Fibroblast of lung (primary cell): ENCODE measurements around the gene LCP1. TPM values are rescaled to one million over a fixed set of nuclear protein-coding genes. Genes with fewer than 3 reads are reported as not detected.

Experiments used
- DNase-seq, 2 donors: peaks; one replicate each; pipeline versions ENCODE4 v3.0.0 to v3.0.0-alpha.2; 2010; ENCODE audit warnings: low read depth in 2 of 2
- H2AFZ ChIP-seq: 2 replicates; pipeline ENCODE4 v1.5.1; 2012; ENCODE audit warnings: low read length, control low read depth, inconsistent platforms
- H3K27ac ChIP-seq: 2 replicates; pipeline ENCODE4 v1.5.1; 2011; ENCODE audit warnings: low read length, control low read depth; ENCODE audit not compliant: insufficient read depth
- H3K27me3 ChIP-seq: 2 replicates; pipeline ENCODE4 v1.5.1; 2011; ENCODE audit warnings: mild to moderate bottlenecking, low read length; ENCODE audit not compliant: control insufficient read depth, insufficient read depth
- H3K36me3 ChIP-seq: 2 replicates; pipeline ENCODE4 v1.5.1; 2011; ENCODE audit warnings: low read length; ENCODE audit not compliant: control insufficient read depth, insufficient read depth
- H3K4me1 ChIP-seq: 2 replicates; pipeline ENCODE4 v1.5.1; 2011; ENCODE audit warnings: low read length; ENCODE audit not compliant: control insufficient read depth, insufficient read depth; ENCODE audit errors: extremely low read depth
- H3K4me2 ChIP-seq: 2 replicates; pipeline ENCODE4 v1.5.1; 2011; ENCODE audit warnings: low read length, control low read depth; ENCODE audit not compliant: insufficient read depth; ENCODE audit errors: extremely low read depth
- H3K4me3 ChIP-seq, 4 experiments: fragments of 200-600 bp in 1 of 4; sonication (generic) in 1 of 4; replicated peaks in 1 of 4; 2 replicates each; pipeline ENCODE4 v1.5.1; 2011 to 2016; ENCODE audit warnings: low read length in 4 of 4, low read depth in 3 of 4, mild to moderate bottlenecking in 3 of 4, control low read depth in 2 of 4, inconsistent platforms in 1 of 4, mixed read lengths in 1 of 4; ENCODE audit not compliant: insufficient read depth in 1 of 4; ENCODE audit errors: control extremely low read depth in 1 of 4
- H3K79me2 ChIP-seq: 2 replicates; pipeline ENCODE4 v1.5.1; 2012; ENCODE audit warnings: mild to moderate bottlenecking, low read length, inconsistent platforms; ENCODE audit not compliant: control insufficient read depth, insufficient read depth
- H3K9ac ChIP-seq: 2 replicates; pipeline ENCODE4 v1.5.1; 2011; ENCODE audit warnings: mild to moderate bottlenecking, low read length, control low read depth; ENCODE audit not compliant: insufficient read depth
- H3K9me3 ChIP-seq: 2 replicates; pipeline ENCODE4 v1.5.1; 2012; ENCODE audit warnings: low read depth, low read length; ENCODE audit not compliant: control insufficient read depth, insufficient read depth
- H4K20me1 ChIP-seq: 2 replicates; pipeline ENCODE4 v1.5.1; 2011; ENCODE audit warnings: low read length; ENCODE audit not compliant: control insufficient read depth, insufficient read depth; ENCODE audit errors: extremely low read depth
- CTCF ChIP-seq, 2 donors: IDR thresholded peaks in 1 of 2; conservative IDR thresholded peaks in 1 of 2; 1 replicate in 1 of 2; 2 replicates in 1 of 2; pipeline ENCODE4 v1.5.1; 2011 to 2012; ENCODE audit warnings: low read length in 2 of 2, control low read depth in 1 of 2, inconsistent platforms in 1 of 2, low read depth in 1 of 2, mild to moderate bottlenecking in 1 of 2
- EZH2 ChIP-seq: IDR thresholded peaks from 2 replicates; pipeline ENCODE4 v1.5.1; 2012; ENCODE audit warnings: low read length, control low read depth, mild to moderate bottlenecking; ENCODE audit errors: missing control alignments
- polyA plus RNA-seq, 2 donors: library from polyadenylated mRNA; depleted of rRNA in 1 of 2; stranded (reverse) in 1 of 2; unstranded in 1 of 2; fragments of >200 nt; gene quantifications; 2 replicates each; pipeline ENCODE4 v1.2.1, GENCODE V29; 2011 to 2012; ENCODE audit warnings: missing spikeins in 1 of 2
- total RNA-seq: library from RNA; depleted of rRNA; stranded (reverse); fragments of >200 nt; gene quantifications from 2 replicates; pipeline ENCODE4 v1.2.1, GENCODE V29; 2014

The LCP1 gene
- total and polyA plus RNA-seq, 2 donors (not counting 1 experiment from before 2014, with no cell fraction given), result under 0.01 to 0.06 TPM

- no peaks in the 10 kb centered on the region for H4K20me1 ChIP-seq
- H3K4me2 ChIP-seq, result no peak overlapping the region
- no peak overlapping the region for H3K9ac ChIP-seq
- TF ChIP-seq CTCF (conservative IDR thresholded peaks at IDR 0.05 in 1 of 2, IDR thresholded peaks at IDR 0.05 in 1 of 2; ENCODE audit: low read depth in 1 of 2, low read length in 2 of 2) (no peak), EZH2 (no peak)
- H3K9me3 ChIP-seq, result no peaks in the 10 kb centered on the region
- no peaks in the 10 kb centered on the region for H3K4me1 ChIP-seq
- no peaks in the 10 kb centered on the region for H3K27me3 ChIP-seq
- no peaks in the 10 kb centered on the region for H3K36me3 ChIP-seq
- H2AFZ ChIP-seq, result no peak overlapping the region
- H3K79me2 ChIP-seq, result no peaks in the 10 kb centered on the region
- no peak overlapping the region for H3K4me3 ChIP-seq
- DNase-seq, result no peak
- no peak overlapping the region for H3K27ac ChIP-seq
Observed at GRCh38 chr13:46179491-46179908, 2.5 kb downstream of the LCP1 start.

GRCh38 chr13:46178821-46179220, 3.2 kb downstream of the LCP1 start:
- Histone ChIP-seq H3K9me3 (no peaks in the 10 kb centered on the region), H3K27me3 (no peaks in the 10 kb centered on the region), H3K9ac (no peak overlapping the region), H3K36me3 (no peaks in the 10 kb centered on the region), H3K27ac (no peak overlapping the region), H3K4me1 (no peaks in the 10 kb centered on the region), H3K4me2 (no peak overlapping the region), H2AFZ (no peak overlapping the region), H4K20me1 (no peaks in the 10 kb centered on the region), H3K79me2 (no peaks in the 10 kb centered on the region), H3K4me3 (no peak overlapping the region)
- DNase-seq, result no peak
- TF ChIP-seq CTCF (conservative IDR thresholded peaks at IDR 0.05 in 1 of 2, IDR thresholded peaks at IDR 0.05 in 1 of 2; ENCODE audit: low read depth in 1 of 2, low read length in 2 of 2) (no peak), EZH2 (no peak)

- Histone ChIP-seq H2AFZ (no peak overlapping the region), H3K9me3 (no peaks in the 10 kb centered on the region), H4K20me1 (no peaks in the 10 kb centered on the region), H3K27ac (no peak overlapping the region), H3K4me2 (no peak overlapping the region), H3K36me3 (no peaks in the 10 kb centered on the region), H3K4me1 (no peaks in the 10 kb centered on the region), H3K79me2 (no peaks in the 10 kb centered on the region), H3K9ac (no peak overlapping the region), H3K27me3 (no peaks in the 10 kb centered on the region), H3K4me3 (no peak overlapping the region)
- no peak for DNase-seq
- TF ChIP-seq EZH2, result no peak
- TF ChIP-seq CTCF (conservative IDR thresholded peaks at IDR 0.05 in 1 of 2, IDR thresholded peaks at IDR 0.05 in 1 of 2; ENCODE audit: low read depth in 1 of 2, low read length in 2 of 2), result no peak
Observed at GRCh38 chr13:46178143-46178542, 3.8 kb downstream of the LCP1 start.
